OCI-LY1 (cell line): Measurements from ENCODE around the gene GALNT10.

ENCODE experiments used
- H2AFZ ChIP-seq: fragments of 200-600 bp; sonication (generic), shearing (Covaris generic); 2 replicates; pipeline ENCODE4 v1.6.0; 2014; ENCODE audit warnings: antibody characterized with exemption, mild to moderate bottlenecking, low read length
- H3F3A ChIP-seq: fragments of 200-600 bp; sonication (generic), shearing (Covaris generic); 2 replicates; pipeline ENCODE4 v1.6.0; 2014; ENCODE audit warnings: mild to moderate bottlenecking, antibody characterized with exemption, low read length, moderate library complexity; ENCODE audit not compliant: insufficient read depth
- H3K27ac ChIP-seq: fragments of 200-600 bp; sonication (generic); 2 replicates; pipeline ENCODE4 v1.5.1; 2014; ENCODE audit warnings: low read length, mixed run types, mild to moderate bottlenecking, low read depth; ENCODE audit not compliant: poor library complexity, severe bottlenecking
- H3K27me3 ChIP-seq: fragments of 200-600 bp; sonication (generic); 2 replicates; pipeline ENCODE4 v1.6.0; 2014; ENCODE audit warnings: antibody characterized with exemption, mild to moderate bottlenecking, low read length, moderate library complexity; ENCODE audit not compliant: insufficient read depth
- H3K36me3 ChIP-seq: fragments of 200-600 bp; sonication (generic); 2 replicates; pipeline ENCODE4 v1.6.1; 2014; ENCODE audit warnings: mild to moderate bottlenecking, antibody characterized with exemption, low read length, moderate library complexity, mixed read lengths; ENCODE audit not compliant: insufficient read depth
- H3K4me1 ChIP-seq: fragments of 200-600 bp; sonication (generic); 2 replicates; pipeline ENCODE4 v1.5.1; 2014; ENCODE audit warnings: mild to moderate bottlenecking, low read length, moderate library complexity; ENCODE audit not compliant: insufficient read depth, severe bottlenecking
- H3K4me2 ChIP-seq: fragments of 200-600 bp; sonication (generic), shearing (Covaris generic); 2 replicates; pipeline ENCODE4 v1.6.1; 2014; ENCODE audit warnings: low read length
- H3K4me3 ChIP-seq: fragments of 200-600 bp; sonication (generic); 2 replicates; pipeline ENCODE4 v1.5.1; 2014; ENCODE audit warnings: low read length, low read depth, mild to moderate bottlenecking, mixed read lengths; ENCODE audit not compliant: poor library complexity, severe bottlenecking
- H3K79me2 ChIP-seq: fragments of 200-600 bp; shearing (Covaris generic); 2 replicates; pipeline ENCODE4 v1.6.1; 2016; ENCODE audit warnings: mixed run types, low read length, mixed read lengths; ENCODE audit not compliant: insufficient read depth
- H3K9ac ChIP-seq: fragments of 200-600 bp; sonication (generic), shearing (Covaris generic); 2 replicates; pipeline ENCODE4 v1.6.1; 2014; ENCODE audit warnings: mild to moderate bottlenecking, low read length, mixed read lengths
- H3K9me2 ChIP-seq: fragments of 200-600 bp; sonication (generic), shearing (Covaris generic); 2 replicates; pipeline ENCODE4 v1.6.1; 2014; ENCODE audit warnings: low read depth, mild to moderate bottlenecking, low read length, mixed read lengths
- H3K9me3 ChIP-seq: fragments of 200-600 bp; shearing (Covaris generic); 2 replicates; pipeline ENCODE4 v1.6.1; 2014; ENCODE audit warnings: low read length, mixed read lengths
- H4K20me1 ChIP-seq: fragments of 200-600 bp; sonication (generic), shearing (Covaris generic); 2 replicates; pipeline ENCODE4 v1.6.0; 2016; ENCODE audit warnings: mild to moderate bottlenecking, low read length; ENCODE audit not compliant: insufficient read depth
- CTCF ChIP-seq: fragments of 200-600 bp; sonication (generic), shearing (Covaris generic); IDR thresholded peaks from 2 replicates; pipeline ENCODE4 v1.5.1; 2017; ENCODE audit warnings: mild to moderate bottlenecking, antibody characterized with exemption, low read length, moderate library complexity, mixed read lengths
- EZH2 ChIP-seq: fragments of 200-600 bp; sonication (generic), shearing (Covaris generic); IDR thresholded peaks from 2 replicates; pipeline ENCODE4 v1.8.0; 2017; ENCODE audit warnings: borderline replicate concordance, mixed run types, mild to moderate bottlenecking, antibody characterized with exemption, low read length, moderate library complexity, mixed read lengths

Gene GALNT10

GRCh38 chr5:154309371-154309745, 118.8 kb downstream of the GALNT10 start:
- Histone ChIP-seq H3K4me3 (no peak overlapping the region), H3K79me2 (no peaks in the 10 kb centered on the region), H3K4me2 (no peak overlapping the region), H3K9me3 (no peaks in the 10 kb centered on the region), H2AFZ (no peak overlapping the region), H3K9me2 (no peaks in the 10 kb centered on the region), H3K4me1 (no peaks in the 10 kb centered on the region), H4K20me1 (no peaks in the 10 kb centered on the region), H3K36me3 (no peaks in the 10 kb centered on the region), H3K27ac (no peak overlapping the region), H3F3A (no peaks in the 10 kb centered on the region), H3K27me3 (no peaks in the 10 kb centered on the region), H3K9ac (no peak overlapping the region)
- TF ChIP-seq CTCF, result no peak
- no peak for TF ChIP-seq EZH2

- H3K27me3 ChIP-seq, result no peaks in the 10 kb centered on the region
- H3K9ac ChIP-seq, result no peak overlapping the region
- no peaks in the 10 kb centered on the region for H3F3A ChIP-seq
These were observed 119.3 kb downstream of the GALNT10 start for GRCh38 chr5:154309805-154310204.

GRCh38 chr5:154311362-154311761, 120.8 kb downstream of the GALNT10 start:
- Histone ChIP-seq H3K9me3 (no peaks in the 10 kb centered on the region), H3K27ac (no peak overlapping the region), H3K27me3 (no peaks in the 10 kb centered on the region), H3K4me3 (no peak overlapping the region), H3K9ac (no peak overlapping the region), H3K4me1 (no peaks in the 10 kb centered on the region), H3K4me2 (no peak overlapping the region), H3K36me3 (no peaks in the 10 kb centered on the region), H4K20me1 (no peaks in the 10 kb centered on the region), H3F3A (no peaks in the 10 kb centered on the region), H3K79me2 (no peaks in the 10 kb centered on the region), H3K9me2 (no peaks in the 10 kb centered on the region), H2AFZ (no peak overlapping the region)
- TF ChIP-seq EZH2 (no peak), CTCF (no peak)

More at GRCh38 chr5:154309805-154310204, 119.3 kb downstream of the GALNT10 start:
- H3K79me2 ChIP-seq, result no peaks in the 10 kb centered on the region
- H3K36me3 ChIP-seq, result no peaks in the 10 kb centered on the region
- no peaks in the 10 kb centered on the region for H3K4me1 ChIP-seq
- no peak overlapping the region for H2AFZ ChIP-seq
- H3K9me3 ChIP-seq, result no peaks in the 10 kb centered on the region
- H3K27ac ChIP-seq, result no peak overlapping the region
- H3K9me2 ChIP-seq, result no peaks in the 10 kb centered on the region
- no peak overlapping the region for H3K4me2 ChIP-seq
- no peaks in the 10 kb centered on the region for H4K20me1 ChIP-seq
- TF ChIP-seq EZH2 (no peak), CTCF (no peak)
- H3K4me3 ChIP-seq, result no peak overlapping the region
